Right atrium auricular region (tissue), 2 donors: ENCODE results near the gene ZSWIM9. TPM values are rescaled to one million over a fixed set of nuclear protein-coding genes. Genes with fewer than 3 reads are reported as not detected.

Experiments used
- DNase-seq: peaks from one replicate; pipeline ENCODE4 v3.0.0-alpha.2; 2019; ENCODE audit warnings: low spot score
- H3K27ac ChIP-seq, 2 donors: fragments of 200-600 bp; sonication (generic); 1 replicate in 1 of 2; 2 replicates in 1 of 2; pipeline ENCODE4 v1.5.1; 2016 to 2019
- H3K27me3 ChIP-seq, 2 donors: fragments of 200-600 bp; sonication (generic); one replicate each; pipeline versions ENCODE4 v1.5.1 to v1.6.0; 2017 to 2019
- H3K36me3 ChIP-seq: fragments of 200-600 bp; sonication (generic); one replicate; pipeline ENCODE4 v1.5.1; 2016
- H3K4me1 ChIP-seq, 2 donors: fragments of 200-600 bp; sonication (generic); one replicate each; pipeline versions ENCODE4 v1.5.1 to v1.6.0; 2017 to 2019
- H3K4me3 ChIP-seq, 2 donors: fragments of 200-600 bp; sonication (generic); 1 replicate in 1 of 2; 2 replicates in 1 of 2; pipeline ENCODE4 v1.5.1; 2017 to 2019; ENCODE audit warnings: mild to moderate bottlenecking in 1 of 2, moderate library complexity in 1 of 2
- H3K9me3 ChIP-seq, 2 donors: fragments of 200-600 bp; sonication (generic); one replicate each; pipeline ENCODE4 v1.5.1; 2019
- total RNA-seq, 2 donors: library from RNA; depleted of rRNA; stranded (reverse); fragments of >200 nt; gene quantifications; one replicate each; pipeline ENCODE4 v1.1.0, GENCODE V29; 2016
- TF ChIP-seq, protein P1 (sequence below), 2 donors: fragments of 200-600 bp; sonication (generic); IDR thresholded peaks; one replicate each; pipeline ENCODE4 v1.5.1; 2019; ENCODE audit warnings: antibody characterized with exemption in 2 of 2

Gene ZSWIM9
- total RNA-seq, 2 donors from 2014 or later = 1.5 to 2.8 TPM

DNA sequence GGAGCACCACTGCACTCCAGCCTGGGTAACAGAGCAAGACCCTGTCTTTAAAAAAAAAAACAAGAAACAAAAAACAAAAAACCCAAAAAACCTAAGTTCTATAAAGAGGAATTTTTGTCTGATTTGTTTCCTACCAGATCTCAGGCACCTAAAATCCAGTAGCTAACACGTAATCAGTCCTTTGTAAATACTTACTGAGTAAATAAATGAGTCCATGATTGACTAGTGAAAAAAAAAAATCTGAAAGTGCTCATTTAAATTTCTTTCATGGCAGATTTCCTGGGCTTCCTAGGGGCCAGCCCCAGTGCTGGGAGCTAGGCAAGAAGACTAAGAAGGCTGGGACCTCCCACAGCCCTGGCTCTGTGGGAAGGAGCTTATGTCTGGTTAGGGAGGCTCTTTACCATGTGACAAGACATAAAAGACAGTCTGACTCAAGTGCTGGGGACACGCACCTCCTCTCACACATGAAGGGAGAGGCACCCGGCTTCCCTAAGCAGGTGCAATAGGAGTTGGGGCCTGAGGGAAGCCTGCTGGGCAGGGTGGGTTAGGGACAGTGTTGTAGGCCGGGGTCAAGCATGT is 22.8 kb upstream of the ZSWIM9 start:
- no peak overlapping the region for H3K4me3 ChIP-seq
- no peaks in the 10 kb centered on the region for H3K9me3 ChIP-seq
- no peak for DNase-seq
- H3K4me1 ChIP-seq = no peaks in the 10 kb centered on the region
- H3K36me3 ChIP-seq = no peaks in the 10 kb centered on the region
- TF ChIP-seq, protein P1, sequence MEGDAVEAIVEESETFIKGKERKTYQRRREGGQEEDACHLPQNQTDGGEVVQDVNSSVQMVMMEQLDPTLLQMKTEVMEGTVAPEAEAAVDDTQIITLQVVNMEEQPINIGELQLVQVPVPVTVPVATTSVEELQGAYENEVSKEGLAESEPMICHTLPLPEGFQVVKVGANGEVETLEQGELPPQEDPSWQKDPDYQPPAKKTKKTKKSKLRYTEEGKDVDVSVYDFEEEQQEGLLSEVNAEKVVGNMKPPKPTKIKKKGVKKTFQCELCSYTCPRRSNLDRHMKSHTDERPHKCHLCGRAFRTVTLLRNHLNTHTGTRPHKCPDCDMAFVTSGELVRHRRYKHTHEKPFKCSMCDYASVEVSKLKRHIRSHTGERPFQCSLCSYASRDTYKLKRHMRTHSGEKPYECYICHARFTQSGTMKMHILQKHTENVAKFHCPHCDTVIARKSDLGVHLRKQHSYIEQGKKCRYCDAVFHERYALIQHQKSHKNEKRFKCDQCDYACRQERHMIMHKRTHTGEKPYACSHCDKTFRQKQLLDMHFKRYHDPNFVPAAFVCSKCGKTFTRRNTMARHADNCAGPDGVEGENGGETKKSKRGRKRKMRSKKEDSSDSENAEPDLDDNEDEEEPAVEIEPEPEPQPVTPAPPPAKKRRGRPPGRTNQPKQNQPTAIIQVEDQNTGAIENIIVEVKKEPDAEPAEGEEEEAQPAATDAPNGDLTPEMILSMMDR (IDR thresholded peaks at IDR 0.05) = no peak
- no peaks in the 10 kb centered on the region for H3K27me3 ChIP-seq
- H3K27ac ChIP-seq = no peak overlapping the region

DNA sequence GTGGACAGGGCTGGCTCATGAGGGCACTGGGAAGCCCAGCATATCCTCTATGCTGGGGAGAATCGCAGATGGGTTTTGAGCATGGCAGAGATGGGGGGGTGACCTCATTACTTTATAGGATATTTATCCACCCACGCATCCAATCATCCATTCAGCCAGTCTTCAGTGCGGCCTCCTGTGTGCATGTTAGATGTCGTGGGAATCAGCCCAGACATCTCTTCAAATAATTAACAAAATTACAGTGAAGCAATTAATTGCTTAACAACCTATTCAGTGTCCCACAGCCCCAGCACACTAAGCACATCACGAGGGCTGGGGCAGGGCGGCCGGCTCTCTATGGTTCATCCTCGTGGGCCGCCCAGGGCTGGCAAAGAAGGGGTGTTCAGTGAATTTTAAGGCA is 21.9 kb upstream of the ZSWIM9 start:
- Histone ChIP-seq H3K27ac (no peak overlapping the region), H3K36me3 (no peaks in the 10 kb centered on the region), H3K4me1 (no peaks in the 10 kb centered on the region), H3K4me3 (no peak overlapping the region), H3K27me3 (no peaks in the 10 kb centered on the region), H3K9me3 (no peaks in the 10 kb centered on the region)
- TF ChIP-seq, protein P1 (IDR thresholded peaks at IDR 0.05) = no peak
- DNase-seq = no peak

DNA sequence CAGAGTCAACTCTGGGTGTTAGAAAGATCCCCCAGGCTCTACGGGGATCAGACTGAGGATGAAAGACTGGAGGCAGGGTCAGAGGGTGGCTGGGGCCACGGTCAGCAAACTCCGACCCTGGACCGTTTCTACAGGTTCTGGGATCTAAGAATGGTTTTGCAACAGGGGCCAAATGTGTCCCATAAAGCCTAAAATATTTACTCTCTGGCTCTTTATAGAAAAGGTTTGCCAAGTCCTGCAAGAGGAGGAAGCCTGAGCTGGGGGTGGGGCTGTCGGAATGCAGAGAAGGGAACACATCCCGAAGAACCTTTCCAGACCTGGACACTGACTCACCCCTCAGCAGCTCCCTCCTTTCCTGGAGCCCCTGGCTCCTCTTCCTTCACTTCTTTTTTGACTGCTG is 21.1 kb upstream of the ZSWIM9 start:
- Histone ChIP-seq H3K27me3 (no peaks in the 10 kb centered on the region), H3K36me3 (no peaks in the 10 kb centered on the region), H3K9me3 (no peaks in the 10 kb centered on the region), H3K4me1 (no peaks in the 10 kb centered on the region), H3K27ac (no peak overlapping the region), H3K4me3 (no peak overlapping the region)
- TF ChIP-seq, protein P1 (IDR thresholded peaks at IDR 0.05) = no peak
- no peak for DNase-seq

DNA sequence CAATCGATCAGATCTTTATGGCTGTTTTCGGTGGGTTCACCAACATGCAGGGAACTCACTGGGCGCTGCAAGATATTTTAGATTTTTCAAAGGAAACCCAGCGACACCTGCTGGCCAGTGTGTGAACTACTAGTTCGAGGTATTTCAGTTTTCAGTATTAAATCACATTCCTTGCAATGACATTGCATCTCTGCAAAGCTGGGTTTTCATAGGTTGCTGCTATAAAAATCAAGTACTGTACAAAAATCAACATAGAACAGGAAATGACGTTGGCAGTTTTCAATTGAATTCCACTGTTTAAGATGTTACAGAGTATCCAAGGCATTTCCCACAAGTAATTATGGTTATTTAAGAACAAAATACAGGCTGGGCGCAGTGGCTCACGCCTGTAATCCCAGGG is 17.9 kb upstream of the ZSWIM9 start:
- Histone ChIP-seq H3K9me3 (no peaks in the 10 kb centered on the region), H3K27ac (no peak overlapping the region), H3K4me3 (no peak overlapping the region), H3K36me3 (no peaks in the 10 kb centered on the region), H3K4me1 (no peaks in the 10 kb centered on the region), H3K27me3 (no peaks in the 10 kb centered on the region)
- TF ChIP-seq, protein P1 (IDR thresholded peaks at IDR 0.05) = peak; percentile 85 to 93
- DNase-seq = peak; percentile 79

DNA sequence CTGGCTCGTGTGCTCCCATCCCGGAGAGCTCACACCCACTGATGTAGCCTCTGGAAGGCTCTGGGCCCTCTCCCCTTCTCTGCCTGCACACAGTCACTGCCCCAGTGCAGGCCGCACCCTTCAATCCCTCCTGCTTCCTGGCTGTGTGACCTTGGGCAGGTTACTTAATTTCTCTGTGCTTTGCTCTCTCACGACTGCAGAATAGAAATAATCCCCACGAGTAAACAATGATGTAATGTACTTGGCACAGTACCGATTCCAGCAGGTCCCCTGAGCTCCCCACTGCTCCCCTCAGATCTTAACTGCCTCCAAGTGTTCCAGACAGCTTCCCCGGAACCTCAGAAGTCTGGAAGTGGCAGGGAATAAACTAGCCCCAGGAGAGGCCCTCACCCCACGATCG is 16.5 kb upstream of the ZSWIM9 start:
- H3K4me1 ChIP-seq = no peaks in the 10 kb centered on the region
- no peak for DNase-seq
- TF ChIP-seq, protein P1 (IDR thresholded peaks at IDR 0.05) = no peak
- no peak overlapping the region for H3K4me3 ChIP-seq
- no peaks in the 10 kb centered on the region for H3K27me3 ChIP-seq
- no peaks in the 10 kb centered on the region for H3K9me3 ChIP-seq
- H3K27ac ChIP-seq = no peak overlapping the region
- no peaks in the 10 kb centered on the region for H3K36me3 ChIP-seq

DNA sequence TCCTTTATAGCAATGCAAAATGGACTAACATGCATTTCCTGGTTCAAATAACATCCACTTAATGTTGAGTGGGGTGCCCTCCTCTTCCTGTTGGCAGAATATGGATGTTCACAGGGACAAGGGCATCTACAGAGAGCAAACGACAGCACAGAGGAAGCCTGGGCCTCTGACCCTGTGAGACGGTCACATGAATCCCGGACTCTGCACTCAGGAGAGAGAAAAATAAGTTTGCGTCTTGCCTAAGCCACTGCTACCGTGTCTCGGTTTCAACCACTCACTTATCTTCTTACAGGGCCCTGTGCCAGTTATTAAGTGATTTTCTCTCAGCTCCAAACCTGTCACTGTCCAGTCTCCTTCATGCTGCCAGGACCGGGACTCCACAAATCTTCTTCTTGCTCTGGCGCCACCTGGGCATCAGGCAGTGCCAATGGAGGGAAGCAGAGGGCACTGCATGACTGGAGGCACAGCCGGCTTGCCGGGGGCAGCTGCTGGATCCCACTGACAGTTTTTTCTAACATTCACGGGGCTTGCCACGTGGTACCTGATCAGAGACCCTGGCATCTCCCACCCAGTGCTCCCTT is 12.2 kb upstream of the ZSWIM9 start:
- no peak overlapping the region for H3K4me3 ChIP-seq
- H3K9me3 ChIP-seq = no peaks in the 10 kb centered on the region
- no peaks in the 10 kb centered on the region for H3K4me1 ChIP-seq
- TF ChIP-seq, protein P1 (IDR thresholded peaks at IDR 0.05) = peak in 1 of 2 donors; percentile 35
- no peaks in the 10 kb centered on the region for H3K27me3 ChIP-seq
- no peaks in the 10 kb centered on the region for H3K36me3 ChIP-seq
- no peak for DNase-seq
- H3K27ac ChIP-seq = no peak overlapping the region
